ENCODE data around the gene BRAF.
"Not testable (repeated sequence)": the region's sequence is repeated elsewhere in the genome, so short reads cannot be mapped to it uniquely, and the experiment has no call there.

Gene BRAF

GRCh38 chr7:140914083-140914482, 10.6 kb downstream of the BRAF start:
- no peak for DNase-seq (ENCODE audit: low spot score)
- TF ChIP-seq CTCF (IDR thresholded peaks at IDR 0.05; ENCODE audit: extremely low read depth, missing control alignments), result no peak

GRCh38 chr7:140913596-140913928, 11.2 kb downstream of the BRAF start:
- DNase-seq (ENCODE audit: low spot score), result not testable (repeated sequence)

DNA sequence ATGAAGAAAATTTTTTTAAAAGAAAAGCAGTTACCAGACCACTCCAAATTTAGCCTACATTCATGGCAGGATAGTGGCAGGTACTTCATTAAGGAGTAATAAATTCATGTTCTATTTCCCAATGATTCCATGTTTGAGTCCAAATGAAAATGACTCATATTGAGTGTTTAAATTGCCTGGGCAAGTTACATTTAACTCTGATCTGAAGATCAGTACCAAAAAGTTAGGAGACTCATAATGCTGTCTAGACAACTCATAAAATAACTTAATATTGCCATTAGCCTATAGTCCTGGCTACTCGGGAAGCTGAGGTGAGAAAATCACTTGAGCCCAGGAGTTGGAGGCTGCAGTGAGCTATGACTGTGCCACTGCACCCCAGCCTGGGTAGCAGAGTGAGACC, 13.0 kb downstream of the BRAF start:
- no peak for DNase-seq (ENCODE audit: low spot score)
- TF ChIP-seq CTCF (IDR thresholded peaks at IDR 0.05; ENCODE audit: extremely low read depth, missing control alignments), result no peak

- no peak for TF ChIP-seq CTCF (IDR thresholded peaks at IDR 0.05; ENCODE audit: extremely low read depth, missing control alignments)
- no peak for DNase-seq (ENCODE audit: low spot score)
Measured at GRCh38 chr7:140909476-140910161, 15.1 kb downstream of the BRAF start.

DNA sequence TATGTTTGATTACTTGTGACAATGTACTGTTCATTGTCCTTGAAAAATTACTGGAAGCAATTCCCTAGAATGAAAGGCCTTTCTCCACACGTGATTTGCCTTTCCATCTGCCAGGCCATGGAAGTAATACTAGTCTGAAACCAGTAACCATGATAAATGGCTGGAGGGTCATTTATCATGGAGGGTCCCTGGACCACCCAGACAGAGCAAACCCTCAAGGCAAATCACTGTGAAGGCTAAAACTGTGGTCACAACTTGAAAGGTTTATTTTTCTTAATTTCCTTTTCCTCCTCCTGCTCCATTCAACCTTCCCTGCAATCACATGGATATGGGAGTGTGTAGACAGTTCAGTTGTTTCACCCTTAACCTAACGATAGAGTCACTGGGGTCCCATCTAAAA, 16.4 kb downstream of the BRAF start:
- TF ChIP-seq CTCF (IDR thresholded peaks at IDR 0.05; ENCODE audit: extremely low read depth, missing control alignments), result no peak
- no peak for DNase-seq (ENCODE audit: low spot score)

- no peak for TF ChIP-seq CTCF (IDR thresholded peaks at IDR 0.05; ENCODE audit: extremely low read depth, missing control alignments)
- DNase-seq (ENCODE audit: low spot score), result no peak
Measured at GRCh38 chr7:140903741-140904480, 20.8 kb downstream of the BRAF start.

DNA sequence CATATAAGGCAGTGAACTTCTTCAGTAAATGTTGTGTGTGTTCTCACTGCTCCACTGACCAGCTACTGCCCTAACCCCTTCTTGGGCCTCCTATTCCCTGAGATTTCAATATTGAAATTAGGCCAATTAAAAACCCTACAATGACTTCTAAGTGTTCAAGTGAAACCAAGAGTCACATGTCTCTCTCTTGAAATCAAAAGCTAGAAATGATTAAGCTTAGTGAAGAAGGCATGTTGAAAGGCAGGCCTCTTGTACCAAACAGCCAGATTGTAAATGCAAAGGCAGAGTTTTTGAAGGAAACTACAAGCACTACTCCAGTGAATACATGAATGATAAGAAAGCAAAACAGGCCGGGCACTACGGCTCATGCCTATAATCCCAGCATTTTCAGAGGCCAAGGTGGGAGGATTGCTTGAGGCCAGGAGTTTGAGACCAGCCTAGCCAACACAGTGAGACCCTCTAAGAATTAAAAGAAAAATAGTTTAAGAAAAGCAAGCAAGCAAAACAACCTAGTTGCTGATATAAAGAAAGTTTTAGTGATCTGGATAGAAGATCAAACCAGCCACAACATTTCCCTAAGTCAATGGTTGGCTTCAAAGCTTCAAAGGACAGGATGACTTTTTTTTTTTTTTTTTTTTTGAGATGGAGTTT, 22.3 kb downstream of the BRAF start:
- TF ChIP-seq CTCF (IDR thresholded peaks at IDR 0.05; ENCODE audit: extremely low read depth, missing control alignments), result no peak
- no peak for DNase-seq (ENCODE audit: low spot score)

Measured in GM20000 (cell line).